GM12878 (cell line): ENCODE data around the gene PLEKHM2. TPM values are rescaled to one million over a fixed set of nuclear protein-coding genes. Genes with fewer than 3 reads are reported as not detected.

Experiments
- ATAC-seq: fragments of 200-7000 bp; cut with Tn5 transposase; 3 replicates; pipeline ENCODE4 v1.9.1; 2020; ENCODE audit warnings: mild to moderate bottlenecking, moderate library complexity
- BruUV-seq: library from RNA; stranded (reverse); fragments of 400-500 nt; replicated peaks from 2 replicates; lab custom pipeline; 2021; lab: Mats Ljungman, UMichigan
- CTCF ChIA-PET: fragments of 300-600 bp; sonication (Branson Sonifier 250); formaldehyde crosslinking; extraction: SDS; loops from one replicate; lab custom pipeline; 2021; ENCODE audit warnings: inconsistent platforms; lab: Yijun Ruan, JAX
- POLR2A ChIA-PET: fragments of 350-600 bp; formaldehyde crosslinking; extraction: SDS; loops from one replicate; lab custom pipeline; 2021; ENCODE audit warnings: inconsistent platforms; lab: Charles Lee
- RAD21 ChIA-PET: fragments of 300-600 bp; sonication (Branson Sonifier 250); formaldehyde crosslinking; loops from one replicate; lab custom pipeline; 2023; ENCODE audit warnings: antibody characterized with exemption; ENCODE audit not compliant: unreplicated experiment; lab: Charles Lee
- SMC1A ChIA-PET: fragments of 300-600 bp; sonication (Branson Sonifier 250); formaldehyde crosslinking; loops from one replicate; lab custom pipeline; 2023; ENCODE audit not compliant: unreplicated experiment, uncharacterized antibody; lab: Charles Lee
- DNase-seq: peaks from one replicate; pipeline ENCODE4 v3.0.0-alpha.2; 2011; ENCODE audit warnings: low read depth, low spot score
- FAIRE-seq: peaks from 3 replicates; lab custom pipeline; 2011; peaks lifted over from hg19 to GRCh38; lab: Jason Lieb, UNC
- H2AFZ ChIP-seq: 2 replicates; pipeline ENCODE4 v1.6.0; 2011; ENCODE audit warnings: low read depth, low read length, control low read depth; ENCODE audit not compliant: control insufficient read depth
- H3K27ac ChIP-seq: 2 replicates; pipeline ENCODE4 v1.5.1; 2011; ENCODE audit warnings: control low read depth; ENCODE audit not compliant: control insufficient read depth, insufficient read depth
- H3K27me3 ChIP-seq, 2 experiments: replicated peaks in 1 of 2; 2 replicates each; pipeline versions ENCODE4 v1.6.0 to v1.6.1; 2011; ENCODE audit warnings: low read length in 1 of 2; ENCODE audit not compliant: control insufficient read depth in 2 of 2, insufficient read depth in 2 of 2
- H3K36me3 ChIP-seq, 2 experiments: 2 replicates each; pipeline ENCODE4 v1.5.1; 2011; ENCODE audit warnings: low read length in 1 of 2; ENCODE audit not compliant: control insufficient read depth in 2 of 2, insufficient read depth in 2 of 2
- H3K4me1 ChIP-seq: 2 replicates; pipeline ENCODE4 v1.6.1; 2011; ENCODE audit warnings: mild to moderate bottlenecking, low read length, moderate library complexity, mixed read lengths; ENCODE audit not compliant: control insufficient read depth, insufficient read depth
- H3K4me2 ChIP-seq: 2 replicates; pipeline ENCODE4 v1.6.0; 2011; ENCODE audit warnings: control low read depth; ENCODE audit not compliant: control insufficient read depth, insufficient read depth
- H3K4me3 ChIP-seq: fragments of 200-600 bp; sonication (generic); 2 replicates; pipeline ENCODE4 v1.5.1; 2016
- H3K79me2 ChIP-seq: 2 replicates; pipeline ENCODE4 v1.6.0; 2011; ENCODE audit warnings: low read length; ENCODE audit not compliant: control insufficient read depth, insufficient read depth
- H3K9ac ChIP-seq: 2 replicates; pipeline ENCODE4 v1.8.0; 2011; ENCODE audit warnings: low read length, control low read depth, mixed read lengths; ENCODE audit not compliant: control insufficient read depth, insufficient read depth
- H3K9me3 ChIP-seq: replicated peaks from 3 replicates; pipeline ENCODE4 v1.5.1; 2011; ENCODE audit warnings: mild to moderate bottlenecking, low read length; ENCODE audit not compliant: control insufficient read depth, insufficient read depth
- H4K20me1 ChIP-seq: 2 replicates; pipeline ENCODE4 v1.6.0; 2011; ENCODE audit not compliant: control insufficient read depth, insufficient read depth
- ATF3 ChIP-seq: IDR thresholded peaks from 2 replicates; pipeline ENCODE4 v1.6.1; 2011; ENCODE audit warnings: low read depth, mild to moderate bottlenecking, low read length, moderate library complexity, borderline replicate concordance; ENCODE audit errors: extremely low read depth
- CBX5 ChIP-seq: sonication (generic); IDR thresholded peaks from 2 replicates; pipeline ENCODE4 v1.6.1; 2016; ENCODE audit warnings: low read depth, moderate library complexity, mild to moderate bottlenecking, inconsistent platforms
- FOXK2 ChIP-seq: fragments of 450-650 bp; IDR thresholded peaks from 2 replicates; pipeline ENCODE4 v1.6.1; 2017; ENCODE audit warnings: mild to moderate bottlenecking, moderate library complexity
- GATAD2B ChIP-seq: fragments of 450-650 bp; conservative IDR thresholded peaks from 2 replicates; pipeline ENCODE4 v1.6.1; 2017; ENCODE audit warnings: low read depth, mild to moderate bottlenecking, moderate library complexity
- HDAC6 ChIP-seq: fragments of 200-600 bp; sonication (generic); IDR thresholded peaks from one replicate; pipeline ENCODE4 v1.8.0; 2017; ENCODE audit warnings: antibody characterized with exemption; ENCODE audit not compliant: unreplicated experiment
- IKZF1 ChIP-seq: fragments of 450-650 bp; conservative IDR thresholded peaks from 2 replicates; pipeline ENCODE4 v1.6.1; 2017; ENCODE audit warnings: antibody characterized with exemption, mild to moderate bottlenecking
- KLF5 ChIP-seq: fragments of 450-650 bp; IDR thresholded peaks from 2 replicates; pipeline ENCODE4 v1.6.1; 2014; ENCODE audit warnings: mild to moderate bottlenecking; ENCODE audit not compliant: partially characterized antibody
- MXI1 ChIP-seq: fragments of 150-350 bp; IDR thresholded peaks from 2 replicates; pipeline ENCODE4 v1.6.1; 2011; ENCODE audit warnings: low read depth, mild to moderate bottlenecking, inconsistent platforms, low read length, improper control_type of control experiment
- NRF1 ChIP-seq: conservative IDR thresholded peaks from 2 replicates; pipeline ENCODE4 v1.6.1; 2011; ENCODE audit warnings: mild to moderate bottlenecking, low read depth, low read length, improper control_type of control experiment
- RAD51 ChIP-seq: fragments of 450-650 bp; IDR thresholded peaks from 2 replicates; pipeline ENCODE4 v1.6.1; 2016; ENCODE audit warnings: moderate library complexity, mild to moderate bottlenecking, inconsistent platforms
- RCOR1 ChIP-seq: conservative IDR thresholded peaks from 2 replicates; pipeline ENCODE4 v1.6.1; 2012; ENCODE audit warnings: low read depth, low read length, improper control_type of control experiment
- REST ChIP-seq: IDR thresholded peaks from 2 replicates; pipeline ENCODE4 v1.6.1; 2012; ENCODE audit warnings: mild to moderate bottlenecking, low read depth, low read length
- SREBF1 ChIP-seq: IDR thresholded peaks from 2 replicates; pipeline ENCODE4 v1.6.1; 2012; ENCODE audit warnings: mild to moderate bottlenecking, low read length
- WGBS: methylation state at CpG from one replicate; pipeline ENCODE4 v1.1.6; 2016; ENCODE audit warnings: low lambda C conversion rate; ENCODE audit not compliant: insufficient replicate concordance, insufficient coverage; ENCODE audit errors: missing lambda C conversion rate; 5-methylcytosine and 5-hydroxymethylcytosine counted together
- in situ Hi-C: fragments of 300-500 bp; cut with MboI; formaldehyde crosslinking; loops from 9 replicates; pipeline ENCODE4 v1.14.3; 2018; ENCODE audit warnings: mixed read lengths
- intact Hi-C: fragments of 100-400 bp; cut with micrococcal nuclease; formaldehyde crosslinking; loops from one replicate; pipeline ENCODE4 v1.14.2; 2022; ENCODE audit not compliant: unreplicated experiment
- polyA plus RNA-seq, 11 experiments: library from polyadenylated mRNA; depleted of rRNA in 4 of 11; unstranded in 6 of 11; stranded (reverse) in 5 of 11; fragments of >200 nt; fragmentation: Nextera tagmentation in 4 of 11; fragmentation: Illumina TruSeq in 1 of 11; extraction: Ambion mirVana in 4 of 11; extraction: Trizol in 1 of 11; gene quantifications; 1 replicate in 1 of 11; 2 replicates in 10 of 11; pipeline versions ENCODE4 v1.2.1 to v1.2.3, GENCODE V29; 2011 to 2016; ENCODE audit warnings: inconsistent platforms in 2 of 11, missing spikeins in 2 of 11, low read depth in 1 of 11
- total RNA-seq, 4 experiments: library from RNA; depleted of rRNA in 3 of 4; stranded (reverse); fragments of >200 nt in 3 of 4; fragmentation: Illumina TruSeq in 1 of 4; extraction: Trizol in 1 of 4; gene quantifications; 2 replicates each; pipeline versions ENCODE4 v1.2.1 to v1.2.3, GENCODE V29; 2013 to 2021
- TF ChIP-seq, protein P1 (sequence below): IDR thresholded peaks from 2 replicates; pipeline ENCODE4 v1.6.1; 2011; ENCODE audit warnings: borderline replicate concordance, low read depth, mild to moderate bottlenecking, moderate library complexity, low read length; ENCODE audit not compliant: insufficient read depth, poor library complexity, severe bottlenecking

The PLEKHM2 gene
- total and polyA plus RNA-seq, 10 of the 15 experiments (the other 5 are each of a cell fraction or from before 2014, with no cell fraction given), result 0.37 to 55.2 (median 19.3) TPM

DNA sequence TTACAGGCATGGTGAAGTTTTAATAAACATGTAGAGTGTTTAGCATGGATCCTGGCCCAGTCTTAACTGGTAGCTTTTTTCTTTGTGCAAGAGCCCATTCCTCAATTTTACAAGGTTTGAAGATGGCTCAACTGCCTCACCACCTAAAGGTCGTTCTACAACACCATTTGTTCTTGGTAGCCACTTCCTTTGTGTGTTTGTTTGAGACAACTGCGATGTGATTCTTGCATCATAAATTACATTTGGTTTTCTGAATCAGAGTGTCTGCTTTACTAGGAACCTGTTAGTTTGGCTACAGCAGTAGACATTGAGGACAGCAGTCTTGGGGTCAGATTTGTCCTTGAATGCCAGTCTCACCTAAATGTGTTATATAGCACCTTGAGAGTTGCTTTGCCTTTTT, 3.3 kb downstream of the PLEKHM2 start:
- WGBS, result 72% methylated on average over 2 of the region's 2 CpGs
- Histone ChIP-seq H3K27me3 (no peaks in the 10 kb centered on the region), H3K4me3 (no peak overlapping the region), H3K27ac (no peak overlapping the region), H3K36me3 (no peaks in the 10 kb centered on the region; a peak in 2 of 4 replicates), H3K4me2 (no peak overlapping the region; the same call in 1 of the 2 replicates), H4K20me1 (no peaks in the 10 kb centered on the region), H3K79me2 (peaks cover 59% of the 10 kb centered on the region), H3K9ac (no peak overlapping the region), H3K9me3 (no peaks in the 10 kb centered on the region), H3K4me1 (no peaks in the 10 kb centered on the region; the same call in 1 of the 2 replicates), H2AFZ (no peak overlapping the region)
- RAD21 ChIA-PET, result no interaction called here
- no peak for FAIRE-seq
- TF ChIP-seq, protein P1, sequence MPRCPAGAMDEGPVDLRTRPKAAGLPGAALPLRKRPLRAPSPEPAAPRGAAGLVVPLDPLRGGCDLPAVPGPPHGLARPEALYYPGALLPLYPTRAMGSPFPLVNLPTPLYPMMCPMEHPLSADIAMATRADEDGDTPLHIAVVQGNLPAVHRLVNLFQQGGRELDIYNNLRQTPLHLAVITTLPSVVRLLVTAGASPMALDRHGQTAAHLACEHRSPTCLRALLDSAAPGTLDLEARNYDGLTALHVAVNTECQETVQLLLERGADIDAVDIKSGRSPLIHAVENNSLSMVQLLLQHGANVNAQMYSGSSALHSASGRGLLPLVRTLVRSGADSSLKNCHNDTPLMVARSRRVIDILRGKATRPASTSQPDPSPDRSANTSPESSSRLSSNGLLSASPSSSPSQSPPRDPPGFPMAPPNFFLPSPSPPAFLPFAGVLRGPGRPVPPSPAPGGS, result no peak
- TF ChIP-seq REST, result no peak
- no peak for TF ChIP-seq MXI1
- no peak for TF ChIP-seq SREBF1
- TF ChIP-seq NRF1, result no peak
- no peak for TF ChIP-seq FOXK2
- TF ChIP-seq RCOR1, result no peak
- no peak for TF ChIP-seq IKZF1
- no peak for TF ChIP-seq ATF3
- TF ChIP-seq KLF5, result no peak
- TF ChIP-seq GATAD2B, result no peak
- no peak for TF ChIP-seq RAD51
- TF ChIP-seq HDAC6, result no peak
- no peak for TF ChIP-seq CBX5
- BruUV-seq, result no TSS peak
- SMC1A ChIA-PET, result interaction anchor here (1.2 kb wide), 1 partner anchor 10 kb away, joined by 6 read pairs; no protein-coding TSS in a partner anchor
- no peak for ATAC-seq
- POLR2A ChIA-PET, result interaction anchor here (0.8 kb wide), 1 partner anchor 10 kb away, joined by 3 read pairs; no protein-coding TSS in a partner anchor
- no peak for DNase-seq
- CTCF ChIA-PET, result no interaction called here
- in situ Hi-C loops, result no loop called here
- intact Hi-C loops, result no loop called here
